Effector CD4-positive, alpha-beta T cell (primary cell): ENCODE data around the gene ATRN.
"Not testable (repeated sequence)": the region's sequence is repeated elsewhere in the genome, so short reads cannot be mapped to it uniquely, and the experiment has no call there.

Experiments
- DNase-seq: peaks from one replicate; pipeline ENCODE4 v3.0.0-alpha.2; 2020

Gene ATRN

DNA sequence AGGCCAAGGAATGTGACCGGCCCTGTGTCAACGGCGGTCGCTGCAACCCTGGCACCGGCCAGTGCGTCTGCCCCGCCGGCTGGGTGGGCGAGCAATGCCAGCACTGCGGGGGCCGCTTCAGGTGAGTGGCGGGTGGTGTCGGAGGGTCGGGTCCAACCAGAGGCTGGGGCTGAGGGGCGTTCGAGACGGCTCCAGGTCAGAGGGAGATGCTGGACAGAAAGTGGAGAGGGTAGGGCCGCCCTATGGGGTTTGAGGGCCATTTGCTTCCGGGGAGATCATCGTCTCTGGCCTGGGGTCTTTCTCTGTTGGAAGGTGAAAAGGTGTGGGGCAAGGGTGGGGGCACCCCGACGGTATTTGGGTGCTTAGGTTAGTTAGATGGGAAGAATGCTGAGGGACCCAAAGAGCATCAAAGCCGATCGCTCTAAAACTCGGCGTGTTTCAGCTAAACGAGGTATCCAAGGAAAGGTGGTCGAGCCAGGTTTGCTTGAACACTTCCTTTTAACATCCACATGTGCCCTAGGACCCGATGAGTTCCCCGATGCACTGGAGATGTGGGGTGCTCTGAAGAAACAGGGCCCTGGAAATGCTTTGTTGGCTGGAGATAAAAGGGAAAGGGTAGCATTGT is 691 bp downstream of the ATRN start:
- no peak for DNase-seq

DNA sequence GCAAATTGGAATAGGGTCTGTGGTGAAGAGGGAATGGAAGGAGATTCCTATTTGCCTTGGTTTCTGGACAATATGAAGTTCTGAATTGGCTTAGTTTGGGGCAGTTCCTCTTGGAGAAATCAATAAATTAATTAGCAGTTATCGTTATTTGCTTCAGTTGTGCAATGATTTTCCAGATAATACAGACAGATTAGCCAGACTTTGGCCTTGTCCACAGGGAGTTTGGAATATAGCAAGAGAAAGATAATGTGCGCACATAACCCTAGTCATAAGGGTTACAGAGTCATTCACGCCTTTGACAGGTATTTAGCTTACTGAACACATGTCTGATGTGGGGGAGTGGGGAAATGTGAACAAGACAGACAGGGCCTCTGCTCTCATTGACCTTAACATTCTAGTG is 1.3 kb downstream of the ATRN start:
- no peak for DNase-seq

DNA sequence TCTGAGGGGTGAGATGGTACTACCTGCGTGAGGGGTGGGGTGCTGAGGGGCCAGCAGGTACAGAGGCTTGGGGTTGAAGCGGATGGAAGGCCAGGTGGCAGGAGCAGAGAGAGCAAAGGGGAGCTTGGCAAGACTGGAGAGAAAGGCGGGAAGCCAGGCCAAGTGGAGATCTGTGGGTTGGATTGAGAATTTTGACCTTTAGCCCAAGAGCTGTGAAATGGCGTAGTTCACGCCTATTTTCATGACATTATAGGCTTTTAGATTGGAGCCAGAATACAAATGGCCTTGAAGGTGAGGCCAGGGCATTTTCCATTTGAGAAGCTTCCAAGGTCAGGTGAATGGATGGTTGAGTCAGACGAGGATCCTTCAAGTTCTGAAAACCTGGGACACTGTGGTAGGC is 2.5 kb downstream of the ATRN start:
- no peak for DNase-seq

DNA sequence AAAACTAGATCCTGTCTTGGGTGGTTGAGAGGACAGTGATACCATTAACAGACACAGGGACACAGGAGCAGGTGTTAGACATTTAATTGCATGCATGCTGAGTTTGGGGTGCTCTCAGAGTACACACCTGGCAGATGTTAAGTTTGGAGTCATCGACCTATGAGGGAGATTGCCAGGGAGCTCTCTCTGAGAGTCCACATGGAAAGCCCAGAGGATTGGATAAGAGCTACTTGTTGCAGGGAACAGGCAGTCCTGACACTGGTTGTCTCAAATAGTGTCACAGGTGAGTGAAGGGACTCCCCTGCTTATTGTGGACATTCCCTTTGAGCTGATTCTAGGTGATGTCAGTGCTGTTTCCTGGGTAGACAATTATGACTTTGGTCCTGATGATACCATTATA is 3.1 kb downstream of the ATRN start:
- no peak for DNase-seq

DNA sequence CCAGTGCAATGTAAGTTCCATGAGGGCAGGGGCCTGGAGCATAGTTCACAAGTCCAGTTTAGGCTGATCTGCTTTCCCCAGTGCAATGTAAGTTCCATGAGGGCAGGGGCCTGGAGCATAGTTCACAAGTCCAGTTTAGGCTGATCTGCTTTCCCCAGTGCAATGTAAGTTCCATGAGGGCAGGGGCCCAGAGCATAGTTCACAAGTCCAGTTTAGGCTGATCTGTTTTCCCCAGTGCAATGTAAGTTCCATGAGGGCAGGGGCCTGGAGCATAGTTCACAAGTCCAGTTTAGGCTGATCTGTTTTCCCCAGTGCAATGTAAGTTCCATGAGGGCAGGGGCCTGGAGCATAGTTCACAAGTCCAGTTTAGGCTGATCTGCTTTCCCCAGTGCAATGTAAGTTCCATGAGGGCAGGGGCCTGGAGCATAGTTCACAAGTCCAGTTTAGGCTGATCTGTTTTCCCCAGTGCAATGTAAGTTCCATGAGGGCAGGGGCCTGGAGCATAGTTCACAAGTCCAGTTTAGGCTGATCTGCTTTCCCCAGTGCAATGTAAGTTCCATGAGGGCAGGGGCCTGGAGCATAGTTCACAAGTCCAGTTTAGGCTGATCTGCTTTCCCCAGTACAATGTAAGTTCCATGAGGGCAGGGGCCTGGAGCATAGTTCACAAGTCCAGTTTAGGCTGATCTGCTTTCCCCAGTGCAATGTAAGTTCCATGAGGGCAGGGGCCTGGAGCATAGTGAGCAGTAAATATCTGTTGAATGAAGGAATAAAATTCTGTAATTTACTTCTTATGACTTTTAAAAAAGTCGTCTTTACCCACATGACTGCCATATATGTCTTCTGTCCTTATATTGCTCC is 6.4 kb downstream of the ATRN start:
- DNase-seq, result not testable (repeated sequence)

DNA sequence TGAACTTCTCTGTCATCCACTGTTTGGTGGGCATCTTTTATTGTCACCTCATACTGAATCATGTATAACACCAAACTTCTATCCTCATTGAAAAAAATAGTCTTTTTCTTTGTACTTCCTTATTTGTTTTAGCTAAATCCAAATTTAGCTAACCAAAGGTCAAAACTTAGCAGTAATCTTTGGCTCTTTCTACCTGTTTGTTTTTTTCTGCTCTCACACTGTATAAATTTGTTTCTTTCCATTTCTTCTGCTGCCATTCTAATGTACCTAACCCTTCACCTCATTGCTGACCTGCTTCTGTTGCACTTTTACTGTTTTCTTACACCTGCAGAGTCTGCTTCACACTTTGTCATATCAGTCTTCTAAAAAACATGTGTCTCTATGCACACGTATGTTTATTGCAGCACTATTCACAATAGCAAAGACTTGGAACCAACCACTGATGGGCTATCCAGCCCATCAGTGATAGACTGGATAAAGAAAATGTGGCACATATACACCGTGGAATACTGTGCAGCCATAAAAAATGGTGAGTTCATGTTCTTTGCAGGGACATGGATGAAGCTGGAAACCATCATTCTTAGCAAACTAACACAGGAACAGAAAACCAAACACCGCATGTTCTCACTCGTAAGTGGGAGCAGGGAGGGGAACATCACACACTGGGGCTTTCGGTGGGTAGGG is 7.2 kb downstream of the ATRN start:
- no peak for DNase-seq

DNA sequence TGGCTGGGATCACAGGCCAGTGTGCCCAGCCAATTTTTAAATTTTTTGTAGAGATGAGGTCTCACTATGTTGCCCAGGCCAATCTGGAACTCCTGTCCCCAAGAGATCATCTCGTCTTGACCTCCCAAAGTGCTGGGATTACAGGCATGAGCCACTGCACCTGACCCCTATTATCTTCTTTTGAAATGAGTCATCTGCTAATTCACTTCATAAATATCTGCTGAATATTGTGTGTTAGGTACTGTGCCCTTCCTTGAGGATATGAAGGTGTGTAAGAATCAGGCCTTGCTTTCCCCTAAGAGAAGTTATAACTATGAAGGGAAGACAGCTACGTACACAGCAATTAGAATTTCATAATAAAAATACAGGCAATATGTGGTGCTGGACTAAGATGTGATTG is 8.2 kb downstream of the ATRN start:
- DNase-seq, result no peak

DNA sequence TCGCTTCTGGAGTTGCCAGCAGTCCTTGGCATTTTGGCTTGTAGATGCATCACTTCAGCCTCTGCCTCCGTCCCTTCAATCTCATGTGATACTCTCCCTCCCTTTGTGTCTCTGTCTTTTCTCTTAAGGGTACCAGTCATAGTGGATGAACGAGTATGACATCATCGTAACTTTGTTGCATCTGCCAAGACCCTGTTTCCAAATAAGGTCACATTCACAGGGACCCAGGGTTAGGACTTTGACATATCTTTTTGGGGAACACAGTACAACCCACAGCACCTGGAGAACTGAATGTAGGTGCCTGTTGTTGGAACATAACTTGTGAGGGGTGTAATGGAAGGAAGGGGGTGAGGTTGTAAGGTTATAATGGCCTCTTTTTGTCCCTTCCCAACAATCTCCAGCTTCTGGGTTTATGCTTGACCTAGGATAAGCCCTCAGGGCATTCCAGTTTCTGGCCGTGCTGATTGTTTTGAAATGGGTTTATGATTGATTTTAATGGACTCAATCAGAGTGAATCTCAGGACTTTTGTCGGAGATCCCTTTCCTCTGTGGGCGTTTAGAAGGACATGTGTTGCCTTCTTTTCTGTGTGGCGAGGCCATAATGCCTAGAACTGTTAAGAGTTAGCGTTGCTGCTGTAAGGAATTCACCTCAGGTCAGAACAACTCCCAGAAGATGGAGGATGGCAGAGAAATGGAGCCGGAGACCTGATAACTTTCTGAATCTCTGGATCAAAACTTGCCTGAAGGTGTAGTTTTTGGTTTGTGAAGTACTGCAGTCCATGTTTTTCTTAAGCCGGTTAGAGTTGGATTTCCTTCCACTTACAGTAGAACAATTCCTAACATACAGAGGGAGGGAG is 9.2 kb downstream of the ATRN start:
- no peak for DNase-seq

DNA sequence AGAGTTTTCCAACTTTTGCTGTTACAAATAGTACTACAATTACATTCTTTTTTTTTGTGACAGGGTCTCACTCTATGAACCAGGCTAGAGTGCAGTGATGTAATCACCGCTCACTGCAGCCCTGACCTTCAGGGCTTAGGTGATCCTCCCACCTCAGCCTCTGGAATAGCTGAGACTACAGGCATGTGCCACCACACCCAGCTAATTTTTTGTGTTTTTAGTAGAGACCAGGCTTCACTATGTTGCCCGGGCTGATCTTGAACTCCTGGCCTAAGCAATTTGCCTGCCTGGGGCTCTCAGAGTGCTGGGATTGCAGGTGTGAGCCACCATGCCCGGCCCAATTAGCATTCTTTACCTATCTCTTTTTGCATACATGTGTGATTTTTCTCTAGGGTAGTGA is 12.5 kb downstream of the ATRN start:
- DNase-seq, result no peak

DNA sequence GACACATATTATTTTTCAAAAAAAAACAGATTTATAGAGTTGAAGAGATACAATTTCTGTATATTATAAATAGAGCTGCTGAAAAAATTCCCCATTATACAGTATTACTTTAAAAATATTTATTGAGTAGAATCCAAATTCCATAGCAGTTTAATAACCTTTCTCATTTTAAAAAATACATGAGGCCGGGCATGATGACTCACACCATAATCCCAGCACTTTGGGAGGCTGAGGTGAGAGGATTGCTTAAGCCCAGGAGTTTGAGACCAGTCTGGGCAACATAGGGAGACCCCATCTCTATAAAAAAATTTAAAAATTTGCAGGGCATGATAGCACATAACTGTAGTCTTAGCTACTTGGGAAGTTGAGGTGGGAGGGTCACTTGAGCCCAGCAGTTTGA is 13.0 kb downstream of the ATRN start:
- no peak for DNase-seq

DNA sequence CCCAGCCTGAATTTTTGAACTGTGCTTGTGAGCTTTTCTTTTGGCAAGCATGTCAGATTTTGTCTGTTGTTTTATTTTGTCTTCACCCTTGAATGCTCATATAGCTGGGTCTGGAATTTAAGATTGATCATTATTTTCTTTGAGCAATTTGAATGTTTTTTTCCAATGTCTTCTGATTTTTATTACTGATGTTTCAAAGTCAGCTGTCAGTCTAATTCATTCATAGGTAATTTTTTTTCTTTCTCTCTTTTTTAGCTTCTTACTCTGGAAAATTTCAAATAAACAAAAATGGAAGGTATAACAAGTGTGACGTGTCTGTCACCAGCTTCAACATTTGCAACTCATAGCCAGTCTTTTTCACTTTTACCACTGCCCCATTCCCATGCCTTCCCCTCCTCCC is 15.1 kb downstream of the ATRN start:
- DNase-seq, result no peak

DNA sequence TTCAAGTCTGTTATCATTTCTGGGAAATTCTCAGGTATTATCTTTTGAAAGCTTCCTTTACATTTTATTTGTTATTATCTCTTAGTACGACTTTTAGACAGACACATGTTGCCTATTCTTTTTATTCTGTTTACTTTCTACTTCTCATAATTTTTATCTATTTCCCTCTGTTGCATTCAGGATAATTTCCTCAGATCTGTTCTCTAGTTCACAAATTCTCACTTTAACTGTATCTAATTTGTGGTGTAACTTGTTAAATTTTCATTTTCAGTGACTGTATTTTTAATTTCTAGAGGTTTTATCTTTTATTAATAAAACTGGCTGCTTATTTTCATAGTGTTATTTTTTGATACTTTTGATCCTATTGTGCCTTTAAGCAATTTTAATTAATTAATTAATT is 16.0 kb downstream of the ATRN start:
- no peak for DNase-seq

DNA sequence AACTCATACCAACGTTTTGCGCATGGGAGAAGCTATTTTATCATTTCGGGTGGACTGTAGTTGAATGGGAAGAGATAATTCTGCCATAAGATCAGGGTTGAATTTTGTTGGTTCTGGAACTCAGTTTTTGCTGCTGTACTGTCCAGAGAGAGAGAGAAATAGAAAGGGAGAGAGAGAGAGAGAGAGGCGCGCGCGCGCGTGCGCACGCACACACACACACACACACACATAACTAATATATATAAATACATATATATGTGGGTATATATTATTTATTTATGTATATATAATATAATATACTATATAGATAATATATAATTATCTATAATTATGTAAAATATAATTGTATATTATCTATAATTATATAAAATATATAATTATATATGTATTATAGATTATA is 21.9 kb downstream of the ATRN start:
- DNase-seq, result no peak

DNA sequence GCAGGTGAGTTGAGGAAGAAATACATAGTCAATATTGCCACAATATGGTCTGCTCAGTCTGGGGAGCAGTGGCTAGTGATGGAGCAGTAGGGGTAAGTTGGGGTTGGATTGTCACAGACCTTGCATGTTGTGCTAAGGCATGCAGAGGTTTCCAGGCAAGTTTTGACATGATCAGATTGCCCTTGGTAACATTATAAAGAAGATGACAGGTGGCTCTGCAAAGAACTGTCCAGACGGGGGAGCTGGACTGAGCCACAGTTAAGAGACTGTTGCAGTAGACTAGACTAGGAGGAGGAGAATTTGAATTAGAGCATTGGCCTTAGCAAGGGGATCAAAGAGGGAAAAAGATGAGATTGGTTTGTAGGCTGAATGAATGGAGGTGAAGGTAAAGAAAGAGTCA is 23.4 kb downstream of the ATRN start:
- no peak for DNase-seq

DNA sequence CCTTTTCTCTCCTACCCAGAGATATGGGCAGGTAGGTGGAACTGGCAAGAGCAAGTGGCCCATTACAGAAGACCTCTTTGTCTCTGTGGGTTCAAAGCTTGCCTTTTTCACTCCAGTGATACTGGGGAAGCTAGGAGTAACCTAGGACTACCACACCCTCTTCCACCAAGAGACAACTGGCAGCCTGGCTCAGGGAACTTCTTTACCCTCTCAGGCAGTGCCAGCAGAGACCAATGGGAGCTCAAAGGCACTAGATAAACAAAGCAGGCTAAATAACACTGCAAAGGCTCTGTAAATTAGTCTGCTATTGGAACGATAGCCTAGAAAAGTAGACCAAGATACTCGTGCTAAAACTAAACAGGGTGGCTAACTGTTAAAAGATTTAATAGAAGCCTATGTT is 32.1 kb downstream of the ATRN start:
- no peak for DNase-seq

DNA sequence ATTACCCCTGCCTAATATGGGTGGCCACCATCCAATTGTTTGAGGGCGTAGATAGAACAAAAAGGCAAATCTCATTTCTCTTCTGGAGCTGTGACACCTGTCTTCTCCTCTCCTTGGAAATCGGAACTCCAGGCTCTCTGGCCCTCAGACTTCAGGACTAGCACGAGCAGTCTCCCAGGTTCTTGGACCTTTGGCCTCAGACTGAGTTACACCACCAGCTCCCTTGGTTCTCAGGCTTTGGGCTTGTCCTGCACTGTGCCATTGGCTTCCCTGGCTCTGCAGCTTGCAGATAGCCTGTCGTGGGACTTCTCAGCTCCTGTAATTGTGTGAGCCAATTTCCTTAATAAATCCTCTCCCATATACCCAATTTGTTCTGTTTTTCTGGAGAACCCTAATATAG is 34.3 kb downstream of the ATRN start:
- no peak for DNase-seq

DNA sequence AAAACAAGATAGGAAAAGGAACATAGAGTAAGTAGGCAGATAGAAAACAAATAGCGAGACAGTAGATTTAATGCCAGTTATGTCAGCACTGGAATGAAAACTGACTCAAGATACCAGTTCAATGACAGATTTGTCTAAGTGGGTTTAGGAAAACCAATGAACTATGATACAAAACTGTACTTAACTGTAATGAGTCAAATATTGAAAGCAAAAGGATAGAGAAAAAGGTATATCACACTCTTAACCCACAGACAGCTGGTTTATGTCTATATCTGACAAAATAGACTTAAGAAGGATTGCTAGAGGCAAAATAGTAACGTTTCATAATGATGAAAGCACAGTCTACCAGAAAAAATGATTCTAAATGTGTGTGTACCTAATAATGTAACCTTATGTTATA is 38.2 kb downstream of the ATRN start:
- DNase-seq, result no peak

DNA sequence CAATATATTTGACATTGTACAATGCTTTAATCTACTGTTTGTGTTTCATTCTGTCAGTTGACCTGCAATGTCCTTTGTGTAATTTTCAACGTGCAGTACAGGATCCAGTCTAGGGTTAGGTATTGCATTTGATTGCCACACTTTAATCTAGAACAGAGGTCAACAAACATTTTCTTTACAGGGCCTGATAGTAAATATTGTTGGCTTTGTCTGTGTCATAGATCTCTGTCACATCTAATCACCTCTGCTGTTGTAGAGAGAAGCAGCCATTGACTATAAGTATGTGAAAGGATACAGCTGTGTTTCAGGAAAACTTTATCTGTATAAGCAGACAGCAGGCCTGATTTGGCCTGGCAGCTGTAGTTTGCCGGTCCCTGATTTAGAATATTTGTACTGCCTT is 39.3 kb downstream of the ATRN start:
- DNase-seq, result no peak

DNA sequence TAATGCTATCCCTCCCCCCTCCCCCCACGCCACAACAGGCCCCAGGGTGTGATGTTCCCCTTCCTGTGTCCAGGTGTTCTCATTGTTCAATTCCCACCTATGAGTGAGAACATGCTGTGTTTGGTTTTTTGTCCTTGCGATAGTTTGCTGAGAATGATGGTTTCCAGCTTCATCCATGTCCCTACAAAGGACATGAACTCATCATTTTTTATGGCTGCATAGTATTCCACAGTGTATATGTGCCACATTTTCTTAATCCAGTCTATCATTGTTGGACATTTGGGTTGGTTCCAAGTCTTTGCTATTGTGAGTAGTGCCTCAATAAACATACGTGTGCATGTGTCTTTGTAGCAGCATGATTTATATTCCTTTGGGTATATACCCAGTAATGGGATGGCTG is 41.4 kb downstream of the ATRN start:
- not testable (repeated sequence) for DNase-seq

DNA sequence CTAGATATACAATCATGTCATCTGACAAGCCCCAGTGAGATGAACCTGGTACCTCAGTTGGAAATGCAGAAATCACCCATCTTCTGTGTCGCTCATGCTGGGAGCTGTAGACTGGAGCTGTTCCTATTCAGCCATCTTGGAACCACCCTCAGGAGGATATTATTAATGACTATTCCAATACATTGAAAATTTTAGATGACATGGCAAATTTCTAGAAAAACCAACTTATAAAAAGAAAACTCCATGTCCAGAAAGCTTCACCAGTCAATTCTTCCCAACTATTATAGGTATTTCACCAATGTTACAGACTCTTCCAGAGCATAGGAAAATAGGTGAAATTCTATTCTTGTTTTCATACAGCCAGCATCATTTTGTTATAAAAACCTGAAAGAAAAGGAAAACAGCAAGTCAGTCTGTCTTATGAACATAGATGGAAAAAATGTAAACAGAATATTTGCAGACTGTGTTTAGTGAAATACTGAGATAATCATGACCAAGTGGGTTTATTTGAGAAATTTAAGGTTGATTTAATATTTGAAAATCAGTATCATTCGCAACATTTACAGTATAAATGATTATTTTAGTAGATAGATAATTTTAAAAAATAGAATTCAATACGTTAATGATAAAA is 43.3 kb downstream of the ATRN start:
- DNase-seq, result no peak

DNA sequence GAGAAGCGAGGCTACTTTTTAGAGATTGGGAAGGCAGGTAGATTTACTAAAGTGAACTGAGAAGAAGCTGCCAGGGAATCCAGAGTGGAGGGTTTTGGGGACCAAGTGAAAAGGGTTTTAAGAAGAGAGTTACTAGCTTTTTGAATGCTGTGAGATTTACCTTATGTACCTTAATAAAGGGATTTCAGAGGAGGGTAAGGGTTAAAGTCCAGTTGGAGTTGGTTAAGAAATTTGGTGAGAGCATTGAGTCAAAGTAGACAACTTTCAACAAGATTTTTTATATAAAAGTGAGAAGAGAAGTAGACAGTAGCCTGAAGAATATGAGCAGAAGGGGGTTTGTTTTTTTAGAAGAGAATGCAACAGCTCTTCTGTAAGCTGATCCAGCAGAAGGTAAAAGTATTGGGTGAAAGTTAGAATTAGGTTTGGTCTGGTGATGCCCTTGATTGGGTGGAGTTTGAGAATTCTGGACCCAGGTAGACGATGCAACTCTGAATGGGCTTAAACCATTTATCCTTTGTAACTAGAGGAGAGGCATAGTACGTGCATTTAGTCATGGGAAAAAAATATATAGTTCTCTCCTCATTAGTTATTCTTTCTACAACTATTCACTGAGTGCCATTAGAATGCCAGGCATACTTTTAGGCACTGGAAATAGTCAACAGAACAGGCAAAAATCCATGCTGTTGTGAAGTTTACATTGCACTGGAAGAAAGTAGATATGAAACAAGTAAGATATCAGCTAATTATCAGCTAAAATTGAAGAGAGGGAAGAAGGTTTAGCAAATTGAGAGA is 44.8 kb downstream of the ATRN start:
- DNase-seq, result no peak
